SK-N-MC (cell line): ENCODE data around the gene BMPR1B.

Experiments used
- DNase-seq: peaks from one replicate; pipeline ENCODE4 v3.0.0-alpha.2; 2011; ENCODE audit warnings: low read depth, low spot score
- H3K27ac ChIP-seq: fragments of 200-600 bp; sonication (generic); 2 replicates; pipeline ENCODE4 v1.5.1; 2016; ENCODE audit warnings: mixed run types
- H3K36me3 ChIP-seq: fragments of 200-600 bp; sonication (generic); 2 replicates; pipeline ENCODE4 v1.6.1; 2017; ENCODE audit warnings: antibody characterized with exemption, low read length, mixed read lengths; ENCODE audit not compliant: insufficient read depth
- H3K4me3 ChIP-seq: fragments of 200-600 bp; sonication (generic); 2 replicates; pipeline ENCODE4 v1.5.1; 2016
- H3K9ac ChIP-seq: fragments of 200-600 bp; sonication (generic); 2 replicates; pipeline ENCODE4 v1.8.0; 2017; ENCODE audit warnings: mixed run types, mixed read lengths; ENCODE audit not compliant: insufficient read length
- H3K9me3 ChIP-seq: fragments of 200-600 bp; sonication (generic); 2 replicates; pipeline ENCODE4 v1.6.1; 2017; ENCODE audit warnings: low read depth, mild to moderate bottlenecking, antibody characterized with exemption, low read length, moderate library complexity, mixed read lengths
- EZH2 ChIP-seq: fragments of 200-600 bp; sonication (generic); IDR thresholded peaks from one replicate; pipeline ENCODE4 v1.6.1; 2017; ENCODE audit warnings: antibody characterized with exemption
- FOXP2 ChIP-seq: optimal IDR thresholded peaks from 2 replicates; pipeline ENCODE3; 2011; ENCODE audit warnings: mild to moderate bottlenecking, moderate library complexity; ENCODE audit not compliant: insufficient read depth; ENCODE audit errors: extremely low read length, control extremely low read depth
- POLR2AphosphoS5 ChIP-seq: IDR thresholded peaks from 2 replicates; pipeline ENCODE4 v1.6.1; 2012; ENCODE audit warnings: mild to moderate bottlenecking, low read depth, low read length, borderline replicate concordance

Gene BMPR1B

DNA sequence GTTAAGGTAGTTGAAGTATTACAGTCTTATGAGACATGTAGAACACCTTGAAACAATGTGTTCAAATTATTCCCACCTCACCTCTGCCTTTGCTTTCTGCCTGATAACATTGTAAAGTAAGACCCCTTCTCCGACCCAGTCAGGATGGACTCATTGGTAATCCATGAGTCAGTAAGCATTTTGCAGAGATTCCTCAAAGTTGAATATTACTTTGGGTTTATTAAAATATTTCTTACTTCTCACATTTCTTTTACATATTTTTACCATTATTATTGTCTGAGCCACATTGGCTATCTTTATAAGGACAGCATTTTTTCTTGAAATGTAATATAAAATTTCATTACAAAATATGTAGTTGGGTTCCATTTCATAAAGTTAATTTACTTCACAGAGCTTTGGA, 201.6 kb downstream of the BMPR1B start:
- Histone ChIP-seq H3K9me3 (no peaks in the 10 kb centered on the region), H3K4me3 (no peak overlapping the region), H3K9ac (no peak overlapping the region), H3K27ac (no peak overlapping the region), H3K36me3 (no peaks in the 10 kb centered on the region)
- DNase-seq = no peak
- TF ChIP-seq POLR2AphosphoS5 (no peak), EZH2 (no peak), FOXP2 (no peak)

DNA sequence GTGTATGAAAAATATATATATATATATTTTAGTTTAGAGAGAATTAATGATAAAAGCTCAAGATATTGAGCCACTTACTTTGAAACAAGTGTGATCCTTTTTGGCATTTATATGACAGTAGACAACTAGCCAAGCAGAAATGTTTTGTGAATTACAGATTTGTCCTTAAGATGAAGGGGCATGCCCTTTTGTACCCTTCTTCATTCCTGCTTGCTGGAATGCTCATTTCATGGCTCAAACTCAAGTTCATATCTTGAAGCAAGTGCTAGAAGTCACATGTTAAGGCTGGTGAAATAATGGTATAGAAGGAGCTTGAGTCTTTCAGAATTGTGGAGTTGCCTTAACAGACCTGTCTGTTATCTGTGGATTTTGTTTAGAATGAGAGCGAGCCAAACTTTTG, 203.0 kb downstream of the BMPR1B start:
- H3K36me3 ChIP-seq = no peaks in the 10 kb centered on the region
- no peaks in the 10 kb centered on the region for H3K9me3 ChIP-seq
- no peak overlapping the region for H3K4me3 ChIP-seq
- no peak for DNase-seq
- no peak for TF ChIP-seq EZH2
- no peak for TF ChIP-seq FOXP2
- no peak for TF ChIP-seq POLR2AphosphoS5
- no peak overlapping the region for H3K9ac ChIP-seq
- H3K27ac ChIP-seq = no peak overlapping the region

DNA sequence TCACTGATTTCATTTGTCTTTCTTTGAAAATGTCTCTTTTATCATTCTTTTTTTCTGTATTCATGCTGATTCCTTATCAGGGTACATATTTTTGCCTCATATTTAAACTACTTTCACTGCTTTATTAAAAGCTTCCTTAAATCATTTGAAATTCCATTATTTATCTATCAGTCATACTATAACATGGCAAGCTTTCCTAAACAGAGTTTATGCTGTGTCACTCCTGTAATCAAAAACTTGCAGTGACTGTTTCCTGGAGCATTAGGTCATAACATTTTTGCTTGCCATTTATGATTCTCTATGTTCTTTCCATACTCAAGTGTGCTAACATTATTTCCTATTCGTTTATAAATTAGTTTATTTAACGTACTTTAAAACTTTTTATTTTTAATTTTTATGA, 203.7 kb downstream of the BMPR1B start:
- DNase-seq = no peak
- Histone ChIP-seq H3K27ac (no peak overlapping the region), H3K4me3 (no peak overlapping the region), H3K9ac (no peak overlapping the region), H3K36me3 (no peaks in the 10 kb centered on the region), H3K9me3 (no peaks in the 10 kb centered on the region)
- no peak for TF ChIP-seq POLR2AphosphoS5
- TF ChIP-seq EZH2 = no peak
- no peak for TF ChIP-seq FOXP2

DNA sequence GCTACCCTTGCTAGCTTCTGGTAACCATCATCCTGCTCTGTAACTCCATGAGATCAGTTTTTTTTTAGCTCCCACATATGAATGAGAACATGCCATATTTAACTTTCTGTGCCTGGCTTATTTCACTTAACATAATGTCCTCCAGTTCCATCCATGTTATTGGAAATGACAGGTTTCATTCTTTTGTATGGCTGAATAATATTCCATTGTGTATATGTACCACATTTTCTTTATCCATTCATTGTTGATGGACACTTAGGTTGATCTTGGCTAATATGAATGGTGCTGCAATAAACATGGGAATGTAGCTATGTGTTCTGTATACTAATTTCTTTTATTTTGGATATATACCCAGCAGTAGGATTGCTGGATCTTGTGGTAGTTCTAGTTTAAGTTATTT, 204.7 kb downstream of the BMPR1B start:
- H3K9ac ChIP-seq = no peak overlapping the region
- no peak for TF ChIP-seq EZH2
- no peak for TF ChIP-seq FOXP2
- TF ChIP-seq POLR2AphosphoS5 = no peak
- no peaks in the 10 kb centered on the region for H3K36me3 ChIP-seq
- DNase-seq = no peak
- no peaks in the 10 kb centered on the region for H3K9me3 ChIP-seq
- no peak overlapping the region for H3K27ac ChIP-seq
- H3K4me3 ChIP-seq = no peak overlapping the region

DNA sequence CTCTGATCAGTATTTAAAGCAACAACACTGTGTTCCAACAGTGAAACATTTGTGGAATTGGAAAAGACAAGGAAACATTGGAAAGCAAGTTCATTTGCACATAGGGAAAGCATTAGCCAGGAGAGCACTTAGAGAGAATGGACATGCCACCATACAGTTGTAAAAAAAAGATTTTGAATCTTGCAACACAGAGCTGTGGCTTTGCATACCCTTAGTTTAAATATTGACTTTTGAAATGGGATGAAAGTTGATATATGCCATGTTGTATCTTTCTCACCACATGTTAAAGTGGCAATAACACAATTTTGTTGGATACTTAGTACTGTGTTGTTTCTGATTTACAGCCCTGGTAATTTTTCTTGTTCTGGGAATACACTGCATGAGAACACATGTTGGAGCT, 208.1 kb downstream of the BMPR1B start:
- Histone ChIP-seq H3K9ac (no peak overlapping the region), H3K4me3 (no peak overlapping the region), H3K36me3 (no peaks in the 10 kb centered on the region), H3K9me3 (no peaks in the 10 kb centered on the region), H3K27ac (no peak overlapping the region)
- no peak for TF ChIP-seq POLR2AphosphoS5
- TF ChIP-seq FOXP2 = no peak
- no peak for TF ChIP-seq EZH2
- no peak for DNase-seq

DNA sequence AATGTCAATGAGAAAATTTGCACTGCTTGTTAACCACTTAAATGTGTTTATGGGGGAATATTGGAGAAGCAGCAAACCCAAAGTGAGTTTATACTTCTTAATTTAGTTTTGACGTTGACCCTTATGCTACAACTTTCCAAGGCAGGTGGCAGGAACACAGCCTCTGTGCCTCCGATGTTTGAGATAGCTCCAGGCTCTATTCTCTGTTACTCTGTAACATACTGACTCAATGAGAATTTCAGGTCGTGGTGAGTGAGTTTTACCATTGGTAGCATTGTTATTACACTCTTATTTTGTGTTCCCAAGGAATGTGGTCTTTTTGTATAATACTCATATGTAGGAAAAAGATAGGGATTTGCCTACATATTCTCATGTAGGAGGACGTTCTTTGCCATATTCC, 210.7 kb downstream of the BMPR1B start:
- no peak overlapping the region for H3K9ac ChIP-seq
- no peaks in the 10 kb centered on the region for H3K36me3 ChIP-seq
- H3K27ac ChIP-seq = no peak overlapping the region
- no peaks in the 10 kb centered on the region for H3K9me3 ChIP-seq
- no peak for TF ChIP-seq POLR2AphosphoS5
- TF ChIP-seq EZH2 = no peak
- no peak for TF ChIP-seq FOXP2
- H3K4me3 ChIP-seq = no peak overlapping the region
- no peak for DNase-seq

DNA sequence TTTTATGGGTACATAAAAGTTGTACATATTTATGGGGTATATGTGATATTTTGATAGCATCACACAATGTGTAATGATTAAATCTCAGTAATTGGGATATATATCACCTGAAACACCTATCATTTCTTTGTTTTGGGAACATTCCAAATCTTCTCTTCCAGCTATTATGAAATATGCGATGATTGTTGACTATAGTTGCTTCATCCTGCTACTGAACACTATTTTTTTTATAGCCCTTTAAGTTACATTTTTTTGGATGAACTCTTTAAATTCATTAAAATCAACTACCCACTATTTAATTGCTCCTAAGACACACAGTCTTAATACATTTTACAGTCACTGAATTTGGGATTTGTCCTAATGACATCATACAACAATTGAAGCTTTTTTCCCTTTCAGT, 212.9 kb downstream of the BMPR1B start:
- H3K4me3 ChIP-seq = no peak overlapping the region

DNA sequence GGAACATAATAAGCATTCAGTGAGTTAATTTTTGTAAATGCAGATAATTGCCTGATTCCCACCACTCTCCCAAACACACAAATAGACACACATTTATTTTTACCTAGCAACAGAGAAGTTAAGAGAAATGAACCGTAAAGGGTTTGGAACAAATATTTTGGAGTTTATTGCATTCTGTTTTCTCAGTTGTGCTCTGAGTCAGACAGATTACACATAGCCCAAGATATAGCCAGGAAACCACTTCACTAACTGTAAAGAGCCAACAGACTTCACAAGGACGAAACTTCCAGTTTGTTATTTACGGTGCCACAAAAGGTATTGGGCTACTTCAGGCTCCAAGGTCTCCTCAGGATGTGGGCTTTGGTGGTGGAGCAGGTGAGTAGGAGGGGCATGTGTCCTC, 217.0 kb downstream of the BMPR1B start:
- Histone ChIP-seq H3K36me3 (no peaks in the 10 kb centered on the region), H3K4me3 (no peak overlapping the region), H3K27ac (no peak overlapping the region), H3K9me3 (no peaks in the 10 kb centered on the region), H3K9ac (no peak overlapping the region)
- TF ChIP-seq EZH2 = no peak
- no peak for TF ChIP-seq FOXP2
- no peak for TF ChIP-seq POLR2AphosphoS5
- DNase-seq = no peak

More for the DNA sequence above, 212.9 kb downstream of the BMPR1B start:
- Histone ChIP-seq H3K9ac (no peak overlapping the region), H3K9me3 (no peaks in the 10 kb centered on the region), H3K36me3 (no peaks in the 10 kb centered on the region), H3K27ac (no peak overlapping the region)
- DNase-seq = no peak
- TF ChIP-seq FOXP2 = no peak
- no peak for TF ChIP-seq POLR2AphosphoS5
- no peak for TF ChIP-seq EZH2

DNA sequence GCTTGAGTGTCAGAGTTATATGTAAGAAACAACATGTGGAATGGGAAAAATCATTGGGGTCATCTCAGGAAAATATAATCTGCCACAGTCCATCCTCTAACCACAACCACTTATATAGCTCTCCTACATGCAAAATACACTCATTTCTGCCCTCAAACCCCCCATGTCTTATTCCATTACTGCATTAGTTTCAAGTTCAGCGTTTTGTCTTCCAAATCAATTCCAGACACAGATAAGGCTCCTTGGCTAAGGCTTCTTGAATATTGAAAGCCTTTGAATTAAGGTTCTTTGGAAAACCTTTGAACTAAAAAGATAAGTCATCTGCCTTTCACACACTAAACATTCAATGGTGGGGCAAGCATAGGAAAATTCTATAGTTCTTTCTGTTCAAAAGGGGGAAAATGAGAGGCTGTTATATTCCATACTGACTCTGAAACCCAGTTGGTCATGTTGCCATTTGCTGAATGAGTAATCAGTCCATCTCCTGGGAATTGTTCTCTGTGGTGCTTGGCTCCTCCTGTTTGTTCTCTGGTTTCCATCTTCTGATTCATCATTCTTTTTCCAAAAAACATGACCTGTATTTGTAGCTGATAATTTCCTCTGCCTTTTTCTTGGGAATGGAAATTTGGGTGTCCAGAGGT, 218.7 kb downstream of the BMPR1B start:
- no peak for DNase-seq
- H3K4me3 ChIP-seq = no peak overlapping the region
- TF ChIP-seq POLR2AphosphoS5 (no peak), FOXP2 (no peak), EZH2 (no peak)
- H3K9me3 ChIP-seq = no peaks in the 10 kb centered on the region
- no peaks in the 10 kb centered on the region for H3K36me3 ChIP-seq
- no peak overlapping the region for H3K27ac ChIP-seq
- H3K9ac ChIP-seq = no peak overlapping the region
